HG03432 (cell line): ENCODE data around the gene SRD5A3.

Source experiments
- ATAC-seq: cut with Tn5 transposase; IDR thresholded peaks from one replicate; pipeline ENCODE4 v1.9.1; 2021; ENCODE audit warnings: mild to moderate bottlenecking, moderate library complexity; ENCODE audit not compliant: unreplicated experiment

The SRD5A3 gene

GRCh38 chr4:55372259-55372658, 26.2 kb downstream of the SRD5A3 start:
- no peak for ATAC-seq

- no peak for ATAC-seq
Observed at GRCh38 chr4:55373461-55373860, 27.4 kb downstream of the SRD5A3 start.

GRCh38 chr4:55376698-55377097, 30.7 kb downstream of the SRD5A3 start:
- ATAC-seq, result no peak

GRCh38 chr4:55378617-55379467, 32.8 kb downstream of the SRD5A3 start:
- no peak for ATAC-seq

GRCh38 chr4:55380576-55380975, 34.5 kb downstream of the SRD5A3 start:
- ATAC-seq, result no peak

- no peak for ATAC-seq
Observed at GRCh38 chr4:55381502-55381901, 35.5 kb downstream of the SRD5A3 start.

GRCh38 chr4:55382488-55383003, 36.5 kb downstream of the SRD5A3 start:
- no peak for ATAC-seq

- no peak for ATAC-seq
Observed at GRCh38 chr4:55385201-55385649, 39.2 kb downstream of the SRD5A3 start.

- ATAC-seq, result peak; percentile 90
Observed at GRCh38 chr4:55386073-55386472, 40.0 kb downstream of the SRD5A3 start.

GRCh38 chr4:55386840-55387239, 40.8 kb downstream of the SRD5A3 start:
- no peak for ATAC-seq

- ATAC-seq, result no peak
Observed at GRCh38 chr4:55393461-55394320, 47.6 kb downstream of the SRD5A3 start.

- ATAC-seq, result no peak
Observed at GRCh38 chr4:55395218-55395528, 49.1 kb downstream of the SRD5A3 start.

- ATAC-seq, result peak; percentile 96
Observed at GRCh38 chr4:55395529-55396307, 49.7 kb downstream of the SRD5A3 start, which contains the start of gene TMEM165. TSS of gene TMEM165 (plus strand) at chr4:55395957. CDS start at chr4:55396190, 233 bp downstream.

- peak; percentile 36 for ATAC-seq
Observed at GRCh38 chr4:55396308-55397125, 50.5 kb downstream of the SRD5A3 start.

- no peak for ATAC-seq
Observed at GRCh38 chr4:55397126-55397436, 51.0 kb downstream of the SRD5A3 start.

- ATAC-seq, result no peak
Observed at GRCh38 chr4:55397520-55398321, 51.7 kb downstream of the SRD5A3 start.

- no peak for ATAC-seq
Observed at GRCh38 chr4:55398461-55398860, 52.4 kb downstream of the SRD5A3 start.

- ATAC-seq, result no peak
Observed at GRCh38 chr4:55398966-55399365, 52.9 kb downstream of the SRD5A3 start.

GRCh38 chr4:55399581-55399980, 53.5 kb downstream of the SRD5A3 start:
- ATAC-seq, result no peak
